HFF-Myc (cell line): ENCODE data around the gene ZNF70.
"Not testable (repeated sequence)": the region's sequence is repeated elsewhere in the genome, so short reads cannot be mapped to it uniquely, and the experiment has no call there.

Experiments
- DNase-seq: peaks from one replicate; pipeline ENCODE4 v3.0.0-alpha.2; 2011; ENCODE audit warnings: low read depth; ENCODE audit errors: extremely low read depth
- H3K4me3 ChIP-seq: replicated peaks from 2 replicates; pipeline ENCODE4 v1.5.1; 2011; ENCODE audit warnings: low read depth, mild to moderate bottlenecking, control low read depth, low read length
- TF ChIP-seq, protein P1 (sequence below): IDR thresholded peaks from 2 replicates; pipeline ENCODE4 v1.5.1; 2012; ENCODE audit warnings: mild to moderate bottlenecking, low read depth, low read length, control low read depth; ENCODE audit errors: missing control alignments

The ZNF70 gene

GRCh38 chr22:23744001-23744400 lies 6.9 kb downstream of the ZNF70 start:
- no peak for DNase-seq
- TF ChIP-seq, protein P1, sequence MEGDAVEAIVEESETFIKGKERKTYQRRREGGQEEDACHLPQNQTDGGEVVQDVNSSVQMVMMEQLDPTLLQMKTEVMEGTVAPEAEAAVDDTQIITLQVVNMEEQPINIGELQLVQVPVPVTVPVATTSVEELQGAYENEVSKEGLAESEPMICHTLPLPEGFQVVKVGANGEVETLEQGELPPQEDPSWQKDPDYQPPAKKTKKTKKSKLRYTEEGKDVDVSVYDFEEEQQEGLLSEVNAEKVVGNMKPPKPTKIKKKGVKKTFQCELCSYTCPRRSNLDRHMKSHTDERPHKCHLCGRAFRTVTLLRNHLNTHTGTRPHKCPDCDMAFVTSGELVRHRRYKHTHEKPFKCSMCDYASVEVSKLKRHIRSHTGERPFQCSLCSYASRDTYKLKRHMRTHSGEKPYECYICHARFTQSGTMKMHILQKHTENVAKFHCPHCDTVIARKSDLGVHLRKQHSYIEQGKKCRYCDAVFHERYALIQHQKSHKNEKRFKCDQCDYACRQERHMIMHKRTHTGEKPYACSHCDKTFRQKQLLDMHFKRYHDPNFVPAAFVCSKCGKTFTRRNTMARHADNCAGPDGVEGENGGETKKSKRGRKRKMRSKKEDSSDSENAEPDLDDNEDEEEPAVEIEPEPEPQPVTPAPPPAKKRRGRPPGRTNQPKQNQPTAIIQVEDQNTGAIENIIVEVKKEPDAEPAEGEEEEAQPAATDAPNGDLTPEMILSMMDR: no peak

DNA sequence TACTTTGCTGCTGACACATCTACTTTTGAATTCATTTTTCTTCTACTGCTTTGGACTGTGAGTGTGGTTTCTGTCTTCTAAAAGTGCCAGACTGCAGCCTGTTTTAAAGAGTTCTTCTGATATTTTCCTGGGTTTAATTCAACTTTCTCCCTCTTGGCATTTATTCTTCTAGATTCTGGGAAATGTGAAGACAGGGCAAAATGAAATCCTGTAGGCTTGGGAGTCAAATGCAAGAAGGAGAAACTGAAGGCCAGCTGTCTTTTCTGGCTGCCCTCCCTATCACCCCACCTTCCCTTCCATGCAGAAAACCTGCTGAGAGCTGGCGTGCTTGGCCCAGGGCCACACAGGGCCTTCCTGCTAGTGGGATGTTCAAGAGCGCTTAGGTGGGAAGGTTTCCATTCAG lies 7.6 kb downstream of the ZNF70 start:
- TF ChIP-seq, protein P1: no peak
- no peak overlapping the region for H3K4me3 ChIP-seq
- no peak for DNase-seq

More at GRCh38 chr22:23744001-23744400, 6.9 kb downstream of the ZNF70 start:
- H3K4me3 ChIP-seq: no peak overlapping the region

DNA sequence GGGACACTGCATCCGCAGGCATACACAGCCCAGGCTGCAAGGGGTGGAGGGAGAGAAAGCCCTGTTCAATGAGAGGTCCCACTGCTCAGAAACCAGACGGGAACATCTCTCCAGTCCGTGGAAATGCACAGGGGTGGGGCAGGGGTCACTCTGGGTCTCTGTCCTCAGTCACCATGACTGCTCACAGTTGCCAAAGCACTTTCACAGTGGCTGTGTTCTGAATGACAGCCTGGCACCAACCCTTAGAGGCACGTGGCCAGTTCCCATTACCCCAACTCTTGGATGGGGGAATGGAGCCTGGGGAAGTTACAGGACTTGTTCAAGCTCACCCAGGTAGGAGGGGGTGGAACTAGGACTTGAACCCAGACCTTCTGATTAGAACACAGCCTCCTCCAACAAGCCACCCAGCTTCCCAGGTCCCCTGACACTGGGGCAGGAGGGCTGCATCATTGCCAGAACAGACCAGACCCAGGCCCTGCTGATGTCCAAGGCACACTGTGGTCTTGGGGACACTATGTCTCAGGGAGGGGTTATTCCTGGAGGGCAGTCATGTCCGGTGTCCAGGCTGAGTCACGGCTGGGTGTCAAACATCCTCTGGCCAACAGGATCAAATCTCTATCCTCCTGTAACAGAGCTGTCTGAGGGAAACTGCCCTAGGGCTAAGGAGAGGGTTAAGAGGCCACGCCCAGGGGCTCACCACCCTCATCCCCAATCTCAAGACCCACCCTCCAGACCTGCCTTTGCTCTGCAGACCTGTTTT lies 8.2 kb downstream of the ZNF70 start:
- H3K4me3 ChIP-seq: no peak overlapping the region
- DNase-seq: no peak
- TF ChIP-seq, protein P1: no peak

- no peak for DNase-seq
- H3K4me3 ChIP-seq: no peak overlapping the region
- TF ChIP-seq, protein P1: no peak
Observed at GRCh38 chr22:23737696-23738095, 13.2 kb downstream of the ZNF70 start.

GRCh38 chr22:23728108-23728507 lies 22.8 kb downstream of the ZNF70 start:
- H3K4me3 ChIP-seq, DNase-seq: not testable (repeated sequence)

DNA sequence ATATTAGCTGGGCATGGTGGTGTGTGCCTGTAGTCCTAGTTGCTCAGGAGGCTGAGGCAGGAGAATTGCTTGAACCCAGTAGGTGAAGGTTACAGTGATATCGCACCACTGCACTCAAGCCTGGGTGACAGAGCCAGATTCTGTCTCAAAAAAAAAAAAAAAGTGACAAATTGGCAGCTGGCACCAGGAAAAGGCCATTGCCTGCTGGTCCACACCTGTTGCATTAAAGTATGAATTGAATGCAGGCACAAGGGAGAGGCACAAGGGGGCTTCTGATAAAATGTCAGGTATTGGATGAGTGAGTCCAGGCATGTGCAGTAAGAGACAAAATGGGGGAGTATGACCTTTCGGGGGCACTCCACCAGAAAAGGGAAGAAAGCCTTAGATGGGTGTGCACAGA lies 28.2 kb downstream of the ZNF70 start:
- TF ChIP-seq, protein P1: no peak
- no peak for DNase-seq
- H3K4me3 ChIP-seq: no peak overlapping the region

DNA sequence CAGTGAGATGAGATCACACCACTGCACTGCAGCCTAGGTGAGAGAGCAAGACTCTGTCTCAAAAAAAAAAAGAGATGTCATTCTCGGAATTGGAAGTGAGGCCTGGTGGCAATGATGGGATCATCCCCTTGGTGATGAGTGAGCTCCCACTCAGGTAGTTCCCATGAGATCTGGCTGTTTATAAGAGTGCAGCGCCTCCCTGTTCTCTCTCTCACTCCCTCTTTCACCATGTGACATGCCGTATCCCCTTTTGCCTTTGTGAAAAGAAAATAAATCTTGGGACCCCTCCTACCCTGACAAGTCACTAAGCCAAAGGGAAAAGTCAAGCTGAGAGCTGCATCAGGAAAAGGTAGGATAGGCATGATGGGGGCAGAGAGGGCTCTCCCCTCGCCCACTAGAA lies 28.8 kb downstream of the ZNF70 start:
- H3K4me3 ChIP-seq: no peak overlapping the region
- no peak for DNase-seq
- TF ChIP-seq, protein P1: no peak
